ENCODE results near the gene SLC8A1.

SLC8A1 gene

DNA sequence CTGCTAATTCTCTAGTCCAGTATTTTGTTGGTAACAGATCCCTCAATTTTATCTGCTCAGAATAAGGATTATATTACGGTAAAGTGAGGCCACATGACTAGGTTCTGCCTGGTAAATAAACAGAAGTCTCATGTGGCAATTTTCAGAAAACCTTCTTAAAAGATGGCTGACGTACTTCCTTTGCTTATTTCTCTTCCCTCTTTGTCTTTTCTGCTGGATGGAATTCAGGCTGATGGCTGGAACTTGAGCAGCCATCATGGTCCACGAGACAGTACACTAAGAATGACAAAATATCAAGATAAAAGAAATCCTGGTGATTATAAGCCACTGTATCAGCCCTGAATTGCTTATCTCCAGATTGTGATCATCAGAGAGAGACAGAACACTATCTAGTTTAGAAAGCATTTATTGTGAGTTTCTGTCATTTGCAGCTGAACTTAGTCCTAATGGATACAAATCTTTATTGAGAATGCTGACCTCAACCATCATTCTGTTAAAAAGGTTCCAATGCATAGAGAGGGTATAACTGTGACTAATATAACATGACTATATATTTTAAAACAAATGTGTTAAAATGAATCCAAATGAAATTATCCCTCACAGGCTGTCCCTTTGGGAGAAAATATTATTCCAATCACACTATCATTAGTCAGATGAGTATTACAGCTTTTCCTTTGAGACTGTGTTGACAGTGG lies 31.8 kb upstream of the SLC8A1 start:
- Histone ChIP-seq H3K79me2 (ENCODE audit: insufficient read depth, low read length) (no peaks in the 10 kb centered on the region), H3K4me3 (ENCODE audit: low read depth in 1 of 2, low read length in 2 of 2) (no peak overlapping the region), H3K36me3 (ENCODE audit: insufficient read depth, low read length) (no peaks in the 10 kb centered on the region), H3K27me3 (ENCODE audit: insufficient read depth, low read length, poor library complexity) (no peaks in the 10 kb centered on the region), H3K9ac (ENCODE audit: low read depth, low read length) (no peak overlapping the region), H4K20me1 (ENCODE audit: insufficient read depth, low read length) (no peaks in the 10 kb centered on the region), H3K27ac (ENCODE audit: low read length) (no peak overlapping the region), H3K4me2 (ENCODE audit: insufficient read depth, low read length) (no peak overlapping the region), H3K9me3 (ENCODE audit: insufficient read depth, low read length, severe bottlenecking) (no peaks in the 10 kb centered on the region), H2AFZ (ENCODE audit: low read depth, low read length) (no peak overlapping the region), H3K4me1 (ENCODE audit: insufficient read depth, low read length) (peaks cover 8% of the 10 kb centered on the region)
- no peak for TF ChIP-seq EZH2 (IDR thresholded peaks at IDR 0.05; ENCODE audit: borderline replicate concordance, low read depth, low read length, severe bottlenecking)
- TF ChIP-seq, protein P1, sequence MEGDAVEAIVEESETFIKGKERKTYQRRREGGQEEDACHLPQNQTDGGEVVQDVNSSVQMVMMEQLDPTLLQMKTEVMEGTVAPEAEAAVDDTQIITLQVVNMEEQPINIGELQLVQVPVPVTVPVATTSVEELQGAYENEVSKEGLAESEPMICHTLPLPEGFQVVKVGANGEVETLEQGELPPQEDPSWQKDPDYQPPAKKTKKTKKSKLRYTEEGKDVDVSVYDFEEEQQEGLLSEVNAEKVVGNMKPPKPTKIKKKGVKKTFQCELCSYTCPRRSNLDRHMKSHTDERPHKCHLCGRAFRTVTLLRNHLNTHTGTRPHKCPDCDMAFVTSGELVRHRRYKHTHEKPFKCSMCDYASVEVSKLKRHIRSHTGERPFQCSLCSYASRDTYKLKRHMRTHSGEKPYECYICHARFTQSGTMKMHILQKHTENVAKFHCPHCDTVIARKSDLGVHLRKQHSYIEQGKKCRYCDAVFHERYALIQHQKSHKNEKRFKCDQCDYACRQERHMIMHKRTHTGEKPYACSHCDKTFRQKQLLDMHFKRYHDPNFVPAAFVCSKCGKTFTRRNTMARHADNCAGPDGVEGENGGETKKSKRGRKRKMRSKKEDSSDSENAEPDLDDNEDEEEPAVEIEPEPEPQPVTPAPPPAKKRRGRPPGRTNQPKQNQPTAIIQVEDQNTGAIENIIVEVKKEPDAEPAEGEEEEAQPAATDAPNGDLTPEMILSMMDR (IDR thresholded peaks at IDR 0.05; ENCODE audit: borderline replicate concordance, extremely low read depth, low read length, poor library complexity, severe bottlenecking), result no peak
- ATAC-seq (ENCODE audit: insufficient read depth, low read depth) (no peak), DNase-seq (no peak)

DNA sequence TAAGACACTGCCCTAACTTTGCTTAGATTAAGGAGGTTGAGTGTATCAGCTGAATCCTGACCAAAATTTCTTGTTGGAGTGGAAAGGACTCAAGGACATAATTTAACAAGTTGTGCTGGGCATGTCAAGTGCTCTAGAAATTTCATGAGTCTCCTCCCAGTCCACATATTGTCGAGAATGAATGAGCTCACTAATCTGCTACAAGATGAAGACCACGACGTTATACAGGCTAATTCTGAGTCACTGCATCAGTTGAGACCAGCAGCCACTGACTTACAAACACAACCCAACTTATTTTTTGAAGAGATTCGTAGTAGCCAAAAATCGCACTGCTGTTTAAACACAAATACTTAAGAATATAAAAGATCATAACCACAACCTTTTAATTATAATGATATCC lies 28.7 kb upstream of the SLC8A1 start:
- Histone ChIP-seq H3K9me3 (ENCODE audit: insufficient read depth, low read length, severe bottlenecking) (no peaks in the 10 kb centered on the region), H3K79me2 (ENCODE audit: insufficient read depth, low read length) (no peaks in the 10 kb centered on the region), H3K9ac (ENCODE audit: low read depth, low read length) (no peak overlapping the region), H4K20me1 (ENCODE audit: insufficient read depth, low read length) (no peaks in the 10 kb centered on the region), H3K27me3 (ENCODE audit: insufficient read depth, low read length, poor library complexity) (no peaks in the 10 kb centered on the region), H3K4me3 (ENCODE audit: low read depth in 1 of 2, low read length in 2 of 2) (no peak overlapping the region), H3K4me2 (ENCODE audit: insufficient read depth, low read length) (no peak overlapping the region), H3K27ac (ENCODE audit: low read length) (no peak overlapping the region), H3K36me3 (ENCODE audit: insufficient read depth, low read length) (no peaks in the 10 kb centered on the region), H3K4me1 (ENCODE audit: insufficient read depth, low read length) (no peaks in the 10 kb centered on the region), H2AFZ (ENCODE audit: low read depth, low read length) (no peak overlapping the region)
- DNase-seq, result no peak
- TF ChIP-seq, protein P1 (IDR thresholded peaks at IDR 0.05; ENCODE audit: borderline replicate concordance, extremely low read depth, low read length, poor library complexity, severe bottlenecking), result no peak
- TF ChIP-seq EZH2 (IDR thresholded peaks at IDR 0.05; ENCODE audit: borderline replicate concordance, low read depth, low read length, severe bottlenecking), result no peak
- ATAC-seq (ENCODE audit: insufficient read depth, low read depth), result no peak

DNA sequence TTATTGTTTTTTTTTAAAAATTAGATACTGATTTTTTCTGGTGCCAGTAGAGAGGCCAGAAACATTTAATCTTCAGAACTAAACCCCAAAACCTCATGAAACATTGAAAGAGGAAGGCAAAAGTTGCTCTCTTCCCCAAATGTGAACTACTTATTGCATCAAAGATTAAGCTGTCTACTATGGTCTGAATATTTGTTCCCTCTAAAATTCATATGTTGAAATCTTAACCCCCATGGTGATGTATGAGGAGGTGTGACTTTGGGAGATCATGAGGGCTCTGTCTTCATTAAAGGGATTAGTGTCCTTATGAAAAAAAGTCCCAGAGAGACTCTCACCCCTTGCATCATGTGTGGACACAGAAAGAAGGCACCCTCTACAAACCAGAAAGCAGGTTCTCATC lies 28.2 kb upstream of the SLC8A1 start:
- TF ChIP-seq, protein P1 (IDR thresholded peaks at IDR 0.05; ENCODE audit: borderline replicate concordance, extremely low read depth, low read length, poor library complexity, severe bottlenecking), result no peak
- no peak for TF ChIP-seq EZH2 (IDR thresholded peaks at IDR 0.05; ENCODE audit: borderline replicate concordance, low read depth, low read length, severe bottlenecking)
- Histone ChIP-seq H3K9ac (ENCODE audit: low read depth, low read length) (no peak overlapping the region), H2AFZ (ENCODE audit: low read depth, low read length) (no peak overlapping the region)

More for the DNA sequence above, 28.2 kb upstream of the SLC8A1 start:
- no peaks in the 10 kb centered on the region for H4K20me1 ChIP-seq (ENCODE audit: insufficient read depth, low read length)
- H3K27me3 ChIP-seq (ENCODE audit: insufficient read depth, low read length, poor library complexity), result no peaks in the 10 kb centered on the region
- ATAC-seq (ENCODE audit: insufficient read depth, low read depth) (no peak), DNase-seq (no peak)
- no peaks in the 10 kb centered on the region for H3K36me3 ChIP-seq (ENCODE audit: insufficient read depth, low read length)
- no peaks in the 10 kb centered on the region for H3K9me3 ChIP-seq (ENCODE audit: insufficient read depth, low read length, severe bottlenecking)
- no peak overlapping the region for H3K4me2 ChIP-seq (ENCODE audit: insufficient read depth, low read length)
- H3K27ac ChIP-seq (ENCODE audit: low read length), result no peak overlapping the region
- no peak overlapping the region for H3K4me3 ChIP-seq (ENCODE audit: low read depth in 1 of 2, low read length in 2 of 2)
- no peaks in the 10 kb centered on the region for H3K79me2 ChIP-seq (ENCODE audit: insufficient read depth, low read length)
- no peaks in the 10 kb centered on the region for H3K4me1 ChIP-seq (ENCODE audit: insufficient read depth, low read length)
